ENCODE measurements around the gene USP6NL. TPM values are rescaled to one million over a fixed set of nuclear protein-coding genes. Genes with fewer than 3 reads are reported as not detected.

The USP6NL gene
- total and polyA plus RNA-seq, 9 of the 15 experiments (the other 6 are each of a cell fraction or from before 2014, with no cell fraction given) = 3.2 to 26.6 (median 19.8) TPM

GRCh38 chr10:11539191-11539868 is 72.1 kb downstream of the USP6NL start (continued):
- TF ChIP-seq COPS2 (conservative IDR thresholded peaks at IDR 0.05) = no peak
- no peak for TF ChIP-seq ZNF41 (CRISPR knock-in tag; conservative IDR thresholded peaks at IDR 0.05)
- peak; percentile 55; the same call in 1 of the 2 replicates for TF ChIP-seq LEF1 (IDR thresholded peaks at IDR 0.05)
- TF ChIP-seq NR2C1 (IDR thresholded peaks at IDR 0.05) = no peak
- TF ChIP-seq NR2C1 (tag; IDR thresholded peaks at IDR 0.05) = no peak
- TF ChIP-seq TCF7 (IDR thresholded peaks at IDR 0.05; ENCODE audit: borderline replicate concordance) = no peak
- peak; percentile 65; the same call in 1 of the 2 replicates for TF ChIP-seq EP300 (IDR thresholded peaks at IDR 0.05; ENCODE audit: low read length)
- TF ChIP-seq BCLAF1 (IDR thresholded peaks at IDR 0.05; ENCODE audit: borderline replicate concordance in 1 of 2, control insufficient read depth in 1 of 2, low read depth in 2 of 2, low read length in 1 of 2) = no peak
- peak; percentile 82 for TF ChIP-seq DPF2 (IDR thresholded peaks at IDR 0.05)
- TF ChIP-seq ZNF384 (IDR thresholded peaks at IDR 0.05; ENCODE audit: low read depth, low read length) = no peak
- peak; percentile 43 to 81; a peak in 2 of 4 replicates for TF ChIP-seq ZNF318 (IDR thresholded peaks at IDR 0.05; ENCODE audit: borderline replicate concordance in 1 of 2, low read depth in 1 of 2)
- TF ChIP-seq THRB (CRISPR knock-in tag; conservative IDR thresholded peaks at IDR 0.05) = no peak
- TF ChIP-seq CBFA2T3 (IDR thresholded peaks at IDR 0.05) = peak; percentile 60
- peak; percentile 29; the same call in 1 of the 2 replicates for TF ChIP-seq FOXM1 (IDR thresholded peaks at IDR 0.05; ENCODE audit: low read depth)
- no peak for TF ChIP-seq FOXM1 (CRISPR knock-in tag; IDR thresholded peaks at IDR 0.05; ENCODE audit: low read depth)
